ENCODE data around the gene UBE2E3. TPM values are rescaled to one million over a fixed set of nuclear protein-coding genes. Genes with fewer than 3 reads are reported as not detected.

Gene UBE2E3
- total RNA-seq, 2 donors from 2014 or later = 94.0 to 155 TPM

GRCh38 chr2:181054843-181055242, 74.4 kb downstream of the UBE2E3 start:
- Histone ChIP-seq H3K36me3 (no peaks in the 10 kb centered on the region), H3K4me3 (no peak overlapping the region), H3K27me3 (replicated peaks; ENCODE audit: insufficient read depth) (no peaks in the 10 kb centered on the region), H3K4me1 (replicated peaks) (no peaks in the 10 kb centered on the region), H3K9me3 (no peaks in the 10 kb centered on the region), H3K27ac (no peak overlapping the region)
- DNase-seq (ENCODE audit: low spot score) = no peak
- TF ChIP-seq POLR2AphosphoS5 (IDR thresholded peaks at IDR 0.05) (no peak), POLR2A (IDR thresholded peaks at IDR 0.05) (no peak)
- TF ChIP-seq, protein P1, sequence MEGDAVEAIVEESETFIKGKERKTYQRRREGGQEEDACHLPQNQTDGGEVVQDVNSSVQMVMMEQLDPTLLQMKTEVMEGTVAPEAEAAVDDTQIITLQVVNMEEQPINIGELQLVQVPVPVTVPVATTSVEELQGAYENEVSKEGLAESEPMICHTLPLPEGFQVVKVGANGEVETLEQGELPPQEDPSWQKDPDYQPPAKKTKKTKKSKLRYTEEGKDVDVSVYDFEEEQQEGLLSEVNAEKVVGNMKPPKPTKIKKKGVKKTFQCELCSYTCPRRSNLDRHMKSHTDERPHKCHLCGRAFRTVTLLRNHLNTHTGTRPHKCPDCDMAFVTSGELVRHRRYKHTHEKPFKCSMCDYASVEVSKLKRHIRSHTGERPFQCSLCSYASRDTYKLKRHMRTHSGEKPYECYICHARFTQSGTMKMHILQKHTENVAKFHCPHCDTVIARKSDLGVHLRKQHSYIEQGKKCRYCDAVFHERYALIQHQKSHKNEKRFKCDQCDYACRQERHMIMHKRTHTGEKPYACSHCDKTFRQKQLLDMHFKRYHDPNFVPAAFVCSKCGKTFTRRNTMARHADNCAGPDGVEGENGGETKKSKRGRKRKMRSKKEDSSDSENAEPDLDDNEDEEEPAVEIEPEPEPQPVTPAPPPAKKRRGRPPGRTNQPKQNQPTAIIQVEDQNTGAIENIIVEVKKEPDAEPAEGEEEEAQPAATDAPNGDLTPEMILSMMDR (IDR thresholded peaks at IDR 0.05) = no peak
- WGBS = 97% methylated on average over 2 of the region's 2 CpGs
- intact Hi-C loops (cut with DNase I) = no loop called here

GRCh38 chr2:181058378-181059269, 78.2 kb downstream of the UBE2E3 start:
- no peak overlapping the region for H3K4me3 ChIP-seq
- no peaks in the 10 kb centered on the region for H3K36me3 ChIP-seq
- H3K9me3 ChIP-seq = no peaks in the 10 kb centered on the region
- WGBS = 87% methylated on average over 7 of the region's 7 CpGs
- no peak for TF ChIP-seq POLR2AphosphoS5 (IDR thresholded peaks at IDR 0.05)
- TF ChIP-seq, protein P1 (IDR thresholded peaks at IDR 0.05) = peak in 3 of 4 experiments; percentile 25 to 34 (median 30)
- TF ChIP-seq POLR2A (IDR thresholded peaks at IDR 0.05) = no peak
- DNase-seq (ENCODE audit: low spot score) = no peak
- no peak overlapping the region for H3K27ac ChIP-seq
- intact Hi-C loops (cut with DNase I) = no loop called here
- H3K4me1 ChIP-seq (replicated peaks) = no peaks in the 10 kb centered on the region
- no peaks in the 10 kb centered on the region for H3K27me3 ChIP-seq (replicated peaks; ENCODE audit: insufficient read depth)

DNA sequence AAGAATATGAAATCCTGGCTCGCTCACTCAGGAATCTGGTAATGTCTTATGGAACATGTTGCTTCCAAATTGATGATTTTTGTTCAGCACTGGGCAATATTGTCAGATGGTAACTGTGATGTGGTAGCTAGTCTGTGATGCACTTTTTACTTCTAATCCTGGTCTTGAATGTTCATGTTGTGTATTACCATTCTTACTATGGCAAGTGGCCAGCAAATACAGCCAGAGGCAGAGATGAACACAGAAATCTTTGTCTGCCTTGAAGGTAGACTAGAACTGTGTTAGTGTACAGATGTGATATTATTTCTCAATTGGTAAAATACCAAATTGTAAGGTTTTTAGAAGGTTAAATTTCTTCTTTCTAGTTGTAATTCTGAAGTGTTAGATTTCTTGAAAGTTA, 83.3 kb downstream of the UBE2E3 start:
- no peaks in the 10 kb centered on the region for H3K9me3 ChIP-seq
- TF ChIP-seq POLR2A (IDR thresholded peaks at IDR 0.05) (no peak), POLR2AphosphoS5 (IDR thresholded peaks at IDR 0.05) (no peak)
- TF ChIP-seq, protein P1 (IDR thresholded peaks at IDR 0.05) = no peak
- intact Hi-C loops (cut with DNase I) = no loop called here
- no peaks in the 10 kb centered on the region for H3K27me3 ChIP-seq (replicated peaks; ENCODE audit: insufficient read depth)
- no peak for DNase-seq (ENCODE audit: low spot score)
- H3K27ac ChIP-seq = no peak overlapping the region
- no peak overlapping the region for H3K4me3 ChIP-seq
- H3K4me1 ChIP-seq (replicated peaks) = no peaks in the 10 kb centered on the region
- 0% methylated on average over 1 of the region's 1 CpG for WGBS
- H3K36me3 ChIP-seq = no peaks in the 10 kb centered on the region

- no peaks in the 10 kb centered on the region for H3K27me3 ChIP-seq (replicated peaks; ENCODE audit: insufficient read depth)
- intact Hi-C loops (cut with DNase I) = no loop called here
- no peaks in the 10 kb centered on the region for H3K9me3 ChIP-seq
- no peak for DNase-seq (ENCODE audit: low spot score)
- no peak overlapping the region for H3K4me3 ChIP-seq
- no peaks in the 10 kb centered on the region for H3K36me3 ChIP-seq
- no peak for TF ChIP-seq POLR2A (IDR thresholded peaks at IDR 0.05)
- TF ChIP-seq, protein P1 (IDR thresholded peaks at IDR 0.05) = no peak
- no peak for TF ChIP-seq POLR2AphosphoS5 (IDR thresholded peaks at IDR 0.05)
- no peak overlapping the region for H3K27ac ChIP-seq
- H3K4me1 ChIP-seq (replicated peaks) = no peaks in the 10 kb centered on the region
Observed at GRCh38 chr2:181065458-181065857, 85.1 kb downstream of the UBE2E3 start.

GRCh38 chr2:181066333-181066732, 85.9 kb downstream of the UBE2E3 start:
- no peak for TF ChIP-seq POLR2AphosphoS5 (IDR thresholded peaks at IDR 0.05)
- no peak for TF ChIP-seq POLR2A (IDR thresholded peaks at IDR 0.05)
- intact Hi-C loops (cut with DNase I) = no loop called here
- no peak for DNase-seq (ENCODE audit: low spot score)
- Histone ChIP-seq H3K4me3 (no peak overlapping the region), H3K36me3 (no peaks in the 10 kb centered on the region), H3K27me3 (replicated peaks; ENCODE audit: insufficient read depth) (no peaks in the 10 kb centered on the region), H3K4me1 (replicated peaks) (no peaks in the 10 kb centered on the region), H3K27ac (no peak overlapping the region), H3K9me3 (no peaks in the 10 kb centered on the region)
- 84% methylated on average over 1 of the region's 1 CpG for WGBS

Measured in prostate gland (tissue), 2 donors.